CD4-positive, alpha-beta T cell (primary cell): Measurements from ENCODE around the gene CD109. TPM values are rescaled to one million over a fixed set of nuclear protein-coding genes. Genes with fewer than 3 reads are reported as not detected.

ENCODE experiments used
- ATAC-seq: fragments of 200-7000 bp; cut with Tn5 transposase; one replicate; pipeline ENCODE4 v1.10.0; 2022; ENCODE audit warnings: mild to moderate bottlenecking; ENCODE audit not compliant: poor library complexity
- CTCF ChIA-PET: fragments of 350-600 bp; sonication (Branson Sonifier 250); formaldehyde crosslinking; loops from one replicate; lab custom pipeline; 2021; ENCODE audit warnings: antibody characterized with exemption, inconsistent platforms; lab: Charles Lee
- POLR2A ChIA-PET: fragments of 350-600 bp; sonication (Branson Sonifier 250); formaldehyde crosslinking; loops from one replicate; lab custom pipeline; 2021; ENCODE audit warnings: antibody characterized with exemption, inconsistent platforms; lab: Charles Lee
- DNase-seq, 14 experiments: peaks; one replicate each; pipeline ENCODE4 v3.0.0-alpha.2; 2013 to 2020; ENCODE audit warnings: mixed read lengths in 2 of 14
- H3K27ac ChIP-seq, 2 donors: one replicate each; pipeline versions ENCODE4 v1.5.1 to v1.7.0; 2013; ENCODE audit warnings: low read length in 2 of 2, low read depth in 1 of 2, mild to moderate bottlenecking in 1 of 2
- H3K27me3 ChIP-seq, 2 experiments: 1 replicate in 1 of 2; 2 replicates in 1 of 2; pipeline versions ENCODE4 v1.6.1 to v1.7.0; 2013; ENCODE audit warnings: low read length in 2 of 2, control low read depth in 1 of 2, mild to moderate bottlenecking in 1 of 2, moderate library complexity in 1 of 2; ENCODE audit not compliant: insufficient read depth in 2 of 2, control insufficient read depth in 1 of 2
- H3K36me3 ChIP-seq: one replicate; pipeline ENCODE4 v1.6.1; 2013; ENCODE audit warnings: low read length, control low read depth; ENCODE audit not compliant: insufficient read depth
- H3K4me1 ChIP-seq: one replicate; pipeline ENCODE4 v1.6.1; 2013; ENCODE audit warnings: low read length, control low read depth; ENCODE audit not compliant: insufficient read depth
- H3K4me3 ChIP-seq: one replicate; pipeline ENCODE4 v1.5.1; 2013; ENCODE audit warnings: mild to moderate bottlenecking, low read length, moderate library complexity
- H3K9me3 ChIP-seq, 2 experiments: 1 replicate in 1 of 2; 2 replicates in 1 of 2; pipeline versions ENCODE4 v1.6.1 to v1.7.0; 2013; ENCODE audit warnings: low read length in 2 of 2, mild to moderate bottlenecking in 2 of 2, control low read depth in 1 of 2, moderate library complexity in 1 of 2; ENCODE audit not compliant: control insufficient read depth in 1 of 2, insufficient read depth in 1 of 2
- H3K27ac Mint-ChIP-seq: one replicate; pipeline ENCODE4 v1.8.0; 2020; ENCODE audit warnings: mixed read lengths
- H3K27me3 Mint-ChIP-seq: one replicate; pipeline ENCODE4 v1.8.0; 2021; ENCODE audit warnings: mixed read lengths
- H3K36me3 Mint-ChIP-seq: one replicate; pipeline ENCODE4 v1.8.0; 2021; ENCODE audit warnings: low read depth, mixed read lengths
- H3K4me1 Mint-ChIP-seq: one replicate; pipeline ENCODE4 v1.8.0; 2021; ENCODE audit warnings: low read depth, mixed read lengths
- H3K4me3 Mint-ChIP-seq: one replicate; pipeline ENCODE4 v1.8.0; 2020; ENCODE audit warnings: mild to moderate bottlenecking, mixed read lengths
- H3K9me3 Mint-ChIP-seq: one replicate; pipeline ENCODE4 v1.8.0; 2020; ENCODE audit warnings: mixed read lengths
- CTCF ChIP-seq: fragments of 200-600 bp; IDR thresholded peaks from one replicate; pipeline ENCODE4 v1.8.0; 2022; ENCODE audit warnings: antibody characterized with exemption, mild to moderate bottlenecking
- intact Hi-C, 2 experiments: fragments of 100-400 bp; cut with DNase I in 1 of 2; cut with micrococcal nuclease in 1 of 2; formaldehyde crosslinking; loops; one replicate each; pipeline versions ENCODE4 v1.15.1 to v1.9.0; 2023 to 2025; cut with DNase I, micrococcal nuclease
- total RNA-seq, 174 experiments: library from RNA in 2 of 174; stranded (reverse) in 2 of 174; gene quantifications; one replicate each; pipeline ENCODE4 v1.2.3 and lab custom pipeline; 2021 to 2026

The CD109 gene
- total RNA-seq, 2 experiments from 2014 or later: 0.75 to 0.80 TPM

- Mint-ChIP-seq H3K4me3 (no peak overlapping the region), H3K9me3 (no peaks in the 10 kb centered on the region), H3K4me1 (no peaks in the 10 kb centered on the region), H3K27ac (no peak overlapping the region), H3K36me3 (no peaks in the 10 kb centered on the region), H3K27me3 (no peaks in the 10 kb centered on the region)
- ATAC-seq (no peak), DNase-seq (no peak)
- no peaks in the 10 kb centered on the region for H3K4me1 ChIP-seq
- H3K4me3 ChIP-seq: no peak overlapping the region
- no peaks in the 10 kb centered on the region for H3K36me3 ChIP-seq
- POLR2A ChIA-PET: no interaction called here
- no peak for TF ChIP-seq CTCF
- CTCF ChIA-PET: no interaction called here
- no peak overlapping the region for H3K27ac ChIP-seq
- no peaks in the 10 kb centered on the region for H3K9me3 ChIP-seq
- H3K27me3 ChIP-seq: no peaks in the 10 kb centered on the region
- intact Hi-C loops: no loop called here
Measured at GRCh38 chr6:73800997-73801396, 105.0 kb downstream of the CD109 start.

GRCh38 chr6:73801652-73802268, 105.8 kb downstream of the CD109 start:
- no peak for TF ChIP-seq CTCF
- H3K27ac ChIP-seq: no peak overlapping the region
- no peak overlapping the region for H3K4me3 Mint-ChIP-seq
- no peaks in the 10 kb centered on the region for H3K36me3 Mint-ChIP-seq
- H3K4me3 ChIP-seq: no peak overlapping the region
- H3K27me3 Mint-ChIP-seq: no peaks in the 10 kb centered on the region
- intact Hi-C loops: no loop called here
- H3K27me3 ChIP-seq: no peaks in the 10 kb centered on the region
- no peak for ATAC-seq
- DNase-seq: no peak
- POLR2A ChIA-PET: no interaction called here
- no peaks in the 10 kb centered on the region for H3K9me3 Mint-ChIP-seq
- no peaks in the 10 kb centered on the region for H3K9me3 ChIP-seq
- H3K36me3 ChIP-seq: no peaks in the 10 kb centered on the region
- H3K4me1 ChIP-seq: no peaks in the 10 kb centered on the region
- no peak overlapping the region for H3K27ac Mint-ChIP-seq
- no peaks in the 10 kb centered on the region for H3K4me1 Mint-ChIP-seq
- CTCF ChIA-PET: no interaction called here

- Mint-ChIP-seq H3K36me3 (no peaks in the 10 kb centered on the region), H3K9me3 (no peaks in the 10 kb centered on the region), H3K27ac (no peak overlapping the region), H3K4me1 (no peaks in the 10 kb centered on the region), H3K27me3 (no peaks in the 10 kb centered on the region), H3K4me3 (no peak overlapping the region)
- DNase-seq: no peak
- Histone ChIP-seq H3K27me3 (no peaks in the 10 kb centered on the region), H3K27ac (no peak overlapping the region), H3K4me3 (no peak overlapping the region), H3K36me3 (no peaks in the 10 kb centered on the region), H3K9me3 (no peaks in the 10 kb centered on the region), H3K4me1 (no peaks in the 10 kb centered on the region)
- intact Hi-C loops: no loop called here
- ATAC-seq: no peak
- ChIA-PET POLR2A (no interaction called here), CTCF (no interaction called here)
- no peak for TF ChIP-seq CTCF
Measured at GRCh38 chr6:73802366-73802765, 106.4 kb downstream of the CD109 start.
